ENCODE data around the gene CD9. TPM values are rescaled to one million over a fixed set of nuclear protein-coding genes. Genes with fewer than 3 reads are reported as not detected.

The CD9 gene
- total and polyA plus RNA-seq, 2 of the 8 experiments (the other 6 are each of a cell fraction or from before 2014, with no cell fraction given), result 168 to 319 TPM

- H3K9me3 ChIP-seq (ENCODE audit: insufficient read depth in 2 of 2, low read depth in 1 of 2, low read length in 1 of 2), result no peaks in the 10 kb centered on the region; a peak in 1 of 4 replicates
- TF ChIP-seq USF2 (IDR thresholded peaks at IDR 0.05; ENCODE audit: low read length), result no peak
- ChIA-PET POLR2A (ENCODE audit: partially characterized antibody) (interaction anchor here (1.0 to 2.2 kb wide), 2 partner anchors 10 to 39 kb away, joined by 4 to 7 read pairs; partner anchors contain the start of gene CD9), CTCF (ENCODE audit: partially characterized antibody) (interaction anchor here (1.0 kb wide), 1 partner anchor 45 kb away, joined by 3 read pairs; no protein-coding TSS in a partner anchor)
- H3K23ac ChIP-seq (ENCODE audit: insufficient read length), result no peak overlapping the region
- no peak overlapping the region for H3K18ac ChIP-seq (ENCODE audit: extremely low read depth, low read length)
- H3K4me2 ChIP-seq (ENCODE audit: insufficient read depth in 1 of 2, low read depth in 2 of 2, low read length in 2 of 2), result no peak overlapping the region
- no peak overlapping the region for H4K8ac ChIP-seq (ENCODE audit: extremely low read depth, insufficient read depth, low read length)
- no peaks in the 10 kb centered on the region for H3K4me1 ChIP-seq (replicated peaks in 1 of 4; ENCODE audit: control insufficient read depth in 3 of 4, insufficient read depth in 4 of 4, low read length in 3 of 4)
- H4K5ac ChIP-seq (ENCODE audit: insufficient read length, low read depth, low read length), result no peak overlapping the region
- WGBS, 2 experiments (ENCODE audit: extremely low coverage in 1 of 2, insufficient coverage in 1 of 2, insufficient read length in 1 of 2, insufficient replicate concordance in 2 of 2, low coverage in 1 of 2, low lambda C conversion rate in 2 of 2, missing lambda C conversion rate in 1 of 2), result 89% methylated on average over 3 of the region's 3 CpGs; no CpG with 5 or more reads in 1 of the 2 experiments
- H3K27me3 ChIP-seq (replicated peaks in 1 of 4; ENCODE audit: control insufficient read depth in 3 of 4, extremely low read depth in 1 of 4, insufficient read depth in 3 of 4, low read length in 3 of 4), result no peaks in the 10 kb centered on the region
- H3K56ac ChIP-seq (replicated peaks; ENCODE audit: insufficient read length, low read depth, low read length), result no peak overlapping the region
- no peak overlapping the region for H2BK20ac ChIP-seq (ENCODE audit: low read length)
- peaks cover 14 to 31% (median 21%) of the 10 kb centered on the region in 4 experiments for H3K36me3 ChIP-seq (ENCODE audit: control insufficient read depth in 2 of 4, insufficient read depth in 4 of 4, low read length in 3 of 4)
- no peak overlapping the region for H2BK5ac ChIP-seq (ENCODE audit: low read depth, low read length)
- no peak overlapping the region for H2BK12ac ChIP-seq (ENCODE audit: low read depth, low read length)
- H3K79me2 ChIP-seq (ENCODE audit: control insufficient read depth in 1 of 2, insufficient read depth in 2 of 2, low read length in 2 of 2), result no peaks in the 10 kb centered on the region
- H3K23me2 ChIP-seq (ENCODE audit: low read depth, low read length), result no peaks in the 10 kb centered on the region
- no peak overlapping the region for H4K91ac ChIP-seq (replicated peaks; ENCODE audit: insufficient read length, low read length)
- no peak for FAIRE-seq
- H3K4me3 ChIP-seq (ENCODE audit: extremely low read depth in 1 of 4, insufficient read depth in 2 of 4, low read depth in 3 of 4, low read length in 4 of 4), result no peak overlapping the region
- no peak overlapping the region for H2BK15ac ChIP-seq (ENCODE audit: low read length)
- DNase-seq (ENCODE audit: low read depth in 1 of 2, low spot score in 2 of 2), result no peak
- no peaks in the 10 kb centered on the region for H3K79me1 ChIP-seq (ENCODE audit: low read depth, low read length)
- H2AFZ ChIP-seq (ENCODE audit: low read length), result no peak overlapping the region
- no peak overlapping the region for H3K14ac ChIP-seq (ENCODE audit: insufficient read length)
- no peak overlapping the region for H3K9ac ChIP-seq (replicated peaks in 1 of 4; ENCODE audit: extremely low read depth in 1 of 4, low read depth in 3 of 4, low read length in 3 of 4)
- no peak overlapping the region for H2AK5ac ChIP-seq (ENCODE audit: low read depth, low read length)
- H4K20me1 ChIP-seq (replicated peaks in 1 of 2; ENCODE audit: control insufficient read depth in 1 of 2, insufficient read depth in 2 of 2, low read length in 2 of 2), result peaks cover 0 to 2% of the 10 kb centered on the region in 2 experiments
- no peak overlapping the region for H3K27ac ChIP-seq (ENCODE audit: low read depth, low read length)
- H2BK120ac ChIP-seq (replicated peaks; ENCODE audit: low read depth, low read length), result no peak overlapping the region
- H3K4ac ChIP-seq (replicated peaks; ENCODE audit: insufficient read length, low read depth, low read length), result no peak overlapping the region
Observed at GRCh38 chr12:6238875-6239274, 38.7 kb downstream of the CD9 start.

Measured in H1 (cell line).